ENCODE results near the gene ZNF396.

Gene ZNF396

GRCh38 chr18:35383136-35383535 is 6.0 kb upstream of the ZNF396 start:
- no peak for ATAC-seq
- TF ChIP-seq ESRRG (CRISPR knock-in tag; IDR thresholded peaks at IDR 0.05) (no peak), ZNF8 (CRISPR knock-in tag; IDR thresholded peaks at IDR 0.05) (no peak), ISL1 (CRISPR knock-in tag; IDR thresholded peaks at IDR 0.05) (no peak), ARNTL (CRISPR knock-in tag; IDR thresholded peaks at IDR 0.05; ENCODE audit: borderline replicate concordance, low read depth) (no peak), ZNF565 (CRISPR knock-in tag; conservative IDR thresholded peaks at IDR 0.05; ENCODE audit: low read depth) (no peak), RARB (CRISPR knock-in tag; IDR thresholded peaks at IDR 0.05) (no peak), TCF4 (CRISPR knock-in tag; IDR thresholded peaks at IDR 0.05; ENCODE audit: borderline replicate concordance) (no peak), TOX (CRISPR knock-in tag; IDR thresholded peaks at IDR 0.05; ENCODE audit: borderline replicate concordance) (no peak), OSR1 (CRISPR knock-in tag; IDR thresholded peaks at IDR 0.05) (no peak), ZNF70 (CRISPR knock-in tag; IDR thresholded peaks at IDR 0.05) (no peak), BACH2 (CRISPR knock-in tag; IDR thresholded peaks at IDR 0.05; ENCODE audit: borderline replicate concordance) (no peak), ZFP30 (CRISPR knock-in tag; IDR thresholded peaks at IDR 0.05) (no peak), CSDC2 (CRISPR knock-in tag; IDR thresholded peaks at IDR 0.05) (no peak), PATZ1 (CRISPR knock-in tag; IDR thresholded peaks at IDR 0.05; ENCODE audit: borderline replicate concordance) (no peak), ZC3H10 (CRISPR knock-in tag; IDR thresholded peaks at IDR 0.05) (no peak), CSRNP3 (CRISPR knock-in tag; IDR thresholded peaks at IDR 0.05) (no peak)
- TF ChIP-seq, protein P1, sequence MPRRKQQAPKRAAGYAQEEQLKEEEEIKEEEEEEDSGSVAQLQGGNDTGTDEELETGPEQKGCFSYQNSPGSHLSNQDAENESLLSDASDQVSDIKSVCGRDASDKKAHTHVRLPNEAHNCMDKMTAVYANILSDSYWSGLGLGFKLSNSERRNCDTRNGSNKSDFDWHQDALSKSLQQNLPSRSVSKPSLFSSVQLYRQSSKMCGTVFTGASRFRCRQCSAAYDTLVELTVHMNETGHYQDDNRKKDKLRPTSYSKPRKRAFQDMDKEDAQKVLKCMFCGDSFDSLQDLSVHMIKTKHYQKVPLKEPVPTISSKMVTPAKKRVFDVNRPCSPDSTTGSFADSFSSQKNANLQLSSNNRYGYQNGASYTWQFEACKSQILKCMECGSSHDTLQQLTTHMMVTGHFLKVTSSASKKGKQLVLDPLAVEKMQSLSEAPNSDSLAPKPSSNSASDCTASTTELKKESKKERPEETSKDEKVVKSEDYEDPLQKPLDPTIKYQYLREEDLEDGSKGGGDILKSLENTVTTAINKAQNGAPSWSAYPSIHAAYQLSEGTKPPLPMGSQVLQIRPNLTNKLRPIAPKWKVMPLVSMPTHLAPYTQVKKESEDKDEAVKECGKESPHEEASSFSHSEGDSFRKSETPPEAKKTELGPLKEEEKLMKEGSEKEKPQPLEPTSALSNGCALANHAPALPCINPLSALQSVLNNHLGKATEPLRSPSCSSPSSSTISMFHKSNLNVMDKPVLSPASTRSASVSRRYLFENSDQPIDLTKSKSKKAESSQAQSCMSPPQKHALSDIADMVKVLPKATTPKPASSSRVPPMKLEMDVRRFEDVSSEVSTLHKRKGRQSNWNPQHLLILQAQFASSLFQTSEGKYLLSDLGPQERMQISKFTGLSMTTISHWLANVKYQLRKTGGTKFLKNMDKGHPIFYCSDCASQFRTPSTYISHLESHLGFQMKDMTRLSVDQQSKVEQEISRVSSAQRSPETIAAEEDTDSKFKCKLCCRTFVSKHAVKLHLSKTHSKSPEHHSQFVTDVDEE (CRISPR knock-in tag; IDR thresholded peaks at IDR 0.05) = no peak
- TF ChIP-seq, protein P2, sequence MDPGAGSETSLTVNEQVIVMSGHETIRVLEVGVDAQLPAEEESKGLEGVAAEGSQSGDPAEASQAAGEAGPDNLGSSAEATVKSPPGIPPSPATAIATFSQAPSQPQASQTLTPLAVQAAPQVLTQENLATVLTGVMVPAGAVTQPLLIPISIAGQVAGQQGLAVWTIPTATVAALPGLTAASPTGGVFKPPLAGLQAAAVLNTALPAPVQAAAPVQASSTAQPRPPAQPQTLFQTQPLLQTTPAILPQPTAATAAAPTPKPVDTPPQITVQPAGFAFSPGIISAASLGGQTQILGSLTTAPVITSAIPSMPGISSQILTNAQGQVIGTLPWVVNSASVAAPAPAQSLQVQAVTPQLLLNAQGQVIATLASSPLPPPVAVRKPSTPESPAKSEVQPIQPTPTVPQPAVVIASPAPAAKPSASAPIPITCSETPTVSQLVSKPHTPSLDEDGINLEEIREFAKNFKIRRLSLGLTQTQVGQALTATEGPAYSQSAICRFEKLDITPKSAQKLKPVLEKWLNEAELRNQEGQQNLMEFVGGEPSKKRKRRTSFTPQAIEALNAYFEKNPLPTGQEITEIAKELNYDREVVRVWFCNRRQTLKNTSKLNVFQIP (CRISPR knock-in tag; IDR thresholded peaks at IDR 0.05; ENCODE audit: borderline replicate concordance, low read depth) = no peak

DNA sequence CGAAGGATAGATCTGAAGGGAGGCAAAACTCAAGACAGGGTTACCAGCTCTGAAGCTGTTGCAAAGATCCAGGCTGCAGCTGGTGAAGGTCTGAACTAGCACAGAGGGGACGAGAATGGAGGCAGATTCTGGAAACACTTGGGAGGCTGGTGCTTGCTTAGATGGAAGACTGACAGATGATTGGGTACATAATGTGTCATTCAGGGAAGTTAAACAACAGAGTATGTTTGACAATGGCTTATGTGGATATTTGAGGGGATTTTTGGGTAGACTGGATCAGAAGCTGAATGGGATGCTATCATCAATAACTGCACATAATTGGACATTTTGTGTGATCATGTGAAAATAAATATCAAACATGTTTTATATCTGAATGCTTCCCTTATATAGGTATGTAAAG is 2.3 kb upstream of the ZNF396 start:
- no peak for ATAC-seq
- TF ChIP-seq ZNF8 (CRISPR knock-in tag; IDR thresholded peaks at IDR 0.05) (no peak), ISL1 (CRISPR knock-in tag; IDR thresholded peaks at IDR 0.05) (no peak)

DNA sequence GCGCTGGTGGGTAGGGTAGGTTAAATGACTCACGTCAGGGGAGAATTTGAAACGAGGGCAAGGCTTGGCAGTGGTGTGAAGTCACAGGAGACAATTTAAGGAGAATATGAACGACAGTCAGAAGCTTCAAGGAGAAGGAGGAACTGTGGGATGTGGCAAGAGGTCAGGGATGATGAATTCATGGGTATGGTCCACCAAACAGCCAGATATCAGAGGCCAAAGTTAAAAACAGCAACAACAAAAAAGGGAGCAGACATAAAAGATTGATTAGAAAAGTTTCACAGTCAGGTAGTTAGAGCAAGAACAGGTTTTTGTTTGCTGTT is 1.4 kb upstream of the ZNF396 start:
- TF ChIP-seq GLIS3 (CRISPR knock-in tag; IDR thresholded peaks at IDR 0.05) (no peak), TCF4 (CRISPR knock-in tag; IDR thresholded peaks at IDR 0.05; ENCODE audit: borderline replicate concordance) (no peak), ZC3H10 (CRISPR knock-in tag; IDR thresholded peaks at IDR 0.05) (no peak), RARB (CRISPR knock-in tag; IDR thresholded peaks at IDR 0.05) (no peak), CSRNP3 (CRISPR knock-in tag; IDR thresholded peaks at IDR 0.05) (no peak), ARNTL (CRISPR knock-in tag; IDR thresholded peaks at IDR 0.05; ENCODE audit: borderline replicate concordance, low read depth) (no peak), ESRRG (CRISPR knock-in tag; IDR thresholded peaks at IDR 0.05) (no peak), PPARA (CRISPR knock-in tag; IDR thresholded peaks at IDR 0.05; ENCODE audit: borderline replicate concordance) (no peak), OSR1 (CRISPR knock-in tag; IDR thresholded peaks at IDR 0.05) (no peak), PATZ1 (CRISPR knock-in tag; IDR thresholded peaks at IDR 0.05; ENCODE audit: borderline replicate concordance) (no peak), ZFP30 (CRISPR knock-in tag; IDR thresholded peaks at IDR 0.05) (no peak)
- TF ChIP-seq, protein P3, sequence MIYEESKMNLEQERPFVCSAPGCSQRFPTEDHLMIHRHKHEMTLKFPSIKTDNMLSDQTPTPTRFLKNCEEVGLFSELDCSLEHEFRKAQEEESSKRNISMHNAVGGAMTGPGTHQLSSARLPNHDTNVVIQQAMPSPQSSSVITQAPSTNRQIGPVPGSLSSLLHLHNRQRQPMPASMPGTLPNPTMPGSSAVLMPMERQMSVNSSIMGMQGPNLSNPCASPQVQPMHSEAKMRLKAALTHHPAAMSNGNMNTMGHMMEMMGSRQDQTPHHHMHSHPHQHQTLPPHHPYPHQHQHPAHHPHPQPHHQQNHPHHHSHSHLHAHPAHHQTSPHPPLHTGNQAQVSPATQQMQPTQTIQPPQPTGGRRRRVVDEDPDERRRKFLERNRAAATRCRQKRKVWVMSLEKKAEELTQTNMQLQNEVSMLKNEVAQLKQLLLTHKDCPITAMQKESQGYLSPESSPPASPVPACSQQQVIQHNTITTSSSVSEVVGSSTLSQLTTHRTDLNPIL (CRISPR knock-in tag; IDR thresholded peaks at IDR 0.05; ENCODE audit: low read depth) = no peak
- no peak for ATAC-seq

Data from SK-N-SH treated with all-trans-retinoic acid at 6 μM for 48 hours (cell line).